GM23248 (cell line): ENCODE data around the gene TBL1Y. TPM values are rescaled to one million over a fixed set of nuclear protein-coding genes. Genes with fewer than 3 reads are reported as not detected.

Experiments used
- DNase-seq: peaks from one replicate; pipeline ENCODE4 v3.0.0-alpha.2; 2015
- H2AFZ ChIP-seq: fragments of 200-600 bp; sonication (generic); 2 replicates; pipeline ENCODE4 v1.6.1; 2016; ENCODE audit warnings: antibody characterized with exemption
- H3F3A ChIP-seq: fragments of 200-600 bp; sonication (generic); 2 replicates; pipeline ENCODE4 v1.6.1; 2016; ENCODE audit warnings: mild to moderate bottlenecking, antibody characterized with exemption, mixed run types; ENCODE audit not compliant: insufficient read depth
- H3K27ac ChIP-seq: fragments of 200-600 bp; sonication (generic); 2 replicates; pipeline ENCODE4 v1.5.1; 2016; ENCODE audit warnings: mild to moderate bottlenecking
- H3K27me3 ChIP-seq: fragments of 200-600 bp; sonication (generic); replicated peaks from 2 replicates; pipeline ENCODE4 v1.6.1; 2016; ENCODE audit warnings: mild to moderate bottlenecking; ENCODE audit not compliant: insufficient read depth
- H3K36me3 ChIP-seq: fragments of 200-600 bp; sonication (generic); 2 replicates; pipeline ENCODE4 v1.6.1; 2016; ENCODE audit warnings: low read depth, mild to moderate bottlenecking
- H3K4me1 ChIP-seq: fragments of 200-600 bp; sonication (generic); 2 replicates; pipeline ENCODE4 v1.6.1; 2016; ENCODE audit warnings: mild to moderate bottlenecking; ENCODE audit not compliant: insufficient read depth
- H3K4me2 ChIP-seq: fragments of 200-600 bp; sonication (generic); one replicate; pipeline ENCODE4 v1.6.1; 2016; ENCODE audit warnings: mild to moderate bottlenecking; ENCODE audit not compliant: unreplicated experiment
- H3K4me3 ChIP-seq: fragments of 200-600 bp; sonication (generic); 2 replicates; pipeline ENCODE4 v1.5.1; 2016; ENCODE audit warnings: mild to moderate bottlenecking
- H3K79me2 ChIP-seq: fragments of 200-600 bp; sonication (generic); 2 replicates; pipeline ENCODE4 v1.6.1; 2016; ENCODE audit warnings: mild to moderate bottlenecking; ENCODE audit not compliant: insufficient read depth
- H3K9ac ChIP-seq: fragments of 200-600 bp; sonication (generic); 2 replicates; pipeline ENCODE4 v1.6.1; 2016; ENCODE audit warnings: mild to moderate bottlenecking
- H3K9me2 ChIP-seq: fragments of 200-600 bp; sonication (generic); 2 replicates; pipeline ENCODE4 v1.6.1; 2016; ENCODE audit warnings: mixed run types, mild to moderate bottlenecking, moderate library complexity; ENCODE audit not compliant: insufficient read depth
- H3K9me3 ChIP-seq: fragments of 200-600 bp; sonication (generic); one replicate; pipeline ENCODE4 v1.6.1; 2017; ENCODE audit warnings: low read depth
- H4K20me1 ChIP-seq: fragments of 200-600 bp; sonication (generic); 2 replicates; pipeline ENCODE4 v1.6.0; 2016; ENCODE audit not compliant: insufficient read depth
- EZH2 ChIP-seq: fragments of 200-600 bp; sonication (generic); IDR thresholded peaks from 2 replicates; pipeline ENCODE4 v1.6.1; 2018; ENCODE audit warnings: antibody characterized with exemption, mild to moderate bottlenecking; ENCODE audit not compliant: insufficient read depth, poor library complexity, severe bottlenecking
- EZH2phosphoT487 ChIP-seq: fragments of 200-600 bp; sonication (generic); IDR thresholded peaks from 2 replicates; pipeline ENCODE4 v1.6.1; 2018; ENCODE audit warnings: antibody characterized with exemption, moderate library complexity, mild to moderate bottlenecking, low read depth; ENCODE audit not compliant: insufficient read depth
- WGBS, 2 experiments: methylation state at CpG; one replicate each; pipeline ENCODE4 v1.1.6; 2015 to 2017; ENCODE audit warnings: low lambda C conversion rate in 2 of 2, low coverage in 1 of 2; ENCODE audit errors: missing lambda C conversion rate in 2 of 2; 5-methylcytosine and 5-hydroxymethylcytosine counted together
- in situ Hi-C: fragments of 300-500 bp; cut with MboI; formaldehyde crosslinking; loops from 2 replicates; pipeline ENCODE4 v1.15.0; 2020
- polyA plus RNA-seq: library from polyadenylated mRNA; unstranded; fragments of >200 nt; fragmentation: Nextera tagmentation; extraction: Ambion mirVana; gene quantifications from 2 replicates; pipeline ENCODE4 v1.2.1, GENCODE V29; 2016
- total RNA-seq: library from RNA; depleted of rRNA; stranded (reverse); fragments of >200 nt; shearing (Covaris generic); gene quantifications from 2 replicates; pipeline ENCODE4 v1.2.3, GENCODE V29; 2014; rRNA removed

Gene TBL1Y
- total and polyA plus RNA-seq, 2 experiments from 2014 or later = not detected

DNA sequence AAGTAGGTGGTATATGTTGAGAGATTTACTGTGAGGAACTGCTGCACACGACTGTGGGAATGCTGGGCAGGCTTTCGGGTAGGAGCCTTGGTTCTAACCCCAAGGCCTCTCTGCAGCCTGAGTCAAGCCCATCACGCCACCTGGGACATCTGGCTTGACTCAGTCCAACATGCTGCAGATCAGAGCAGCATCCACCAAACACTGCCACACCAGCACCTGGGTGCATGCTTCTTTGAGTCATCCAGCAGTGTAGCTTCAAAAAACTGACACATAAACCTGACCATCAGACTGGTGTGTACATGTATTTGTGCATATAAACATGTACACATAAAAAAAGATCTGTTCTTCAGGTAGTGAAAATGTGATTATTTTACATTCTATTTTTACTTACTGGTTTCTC, 217.7 kb downstream of the TBL1Y start:
- TF ChIP-seq EZH2 = no peak
- no peak for TF ChIP-seq EZH2phosphoT487
- no peaks in the 10 kb centered on the region for H3F3A ChIP-seq

More for the DNA sequence above, 217.7 kb downstream of the TBL1Y start:
- H4K20me1 ChIP-seq = no peaks in the 10 kb centered on the region
- no peak overlapping the region for H3K4me3 ChIP-seq
- no peaks in the 10 kb centered on the region for H3K27me3 ChIP-seq
- in situ Hi-C loops = no loop called here
- H3K9me2 ChIP-seq = no peaks in the 10 kb centered on the region
- DNase-seq = no peak
- no peak overlapping the region for H2AFZ ChIP-seq
- no peak overlapping the region for H3K9ac ChIP-seq
- no peaks in the 10 kb centered on the region for H3K9me3 ChIP-seq
- no peaks in the 10 kb centered on the region for H3K79me2 ChIP-seq
- H3K36me3 ChIP-seq = no peaks in the 10 kb centered on the region
- H3K4me2 ChIP-seq = no peak overlapping the region
- no peak overlapping the region for H3K27ac ChIP-seq
- 72 to 73% methylated on average over 3 of the region's 3 CpGs for WGBS, 2 experiments
- no peaks in the 10 kb centered on the region for H3K4me1 ChIP-seq

Other genes with a start within 250 kb of the TBL1Y start
- gene AMELY, start 1.1 kb downstream of the TBL1Y start, total RNA-seq = not detected in 2 replicates
- not detected in 2 replicates for gene AMELY, start 1.1 kb downstream of the TBL1Y start, polyA plus RNA-seq